Fibroblast of lung (primary cell): ENCODE measurements around the gene JMJD7.

Experiments
- EZH2 ChIP-seq: IDR thresholded peaks from 2 replicates; pipeline ENCODE4 v1.5.1; 2012; ENCODE audit warnings: low read length, control low read depth, mild to moderate bottlenecking; ENCODE audit errors: missing control alignments
- TF ChIP-seq, protein P1 (sequence below), 2 donors: IDR thresholded peaks in 1 of 2; conservative IDR thresholded peaks in 1 of 2; 1 replicate in 1 of 2; 2 replicates in 1 of 2; pipeline ENCODE4 v1.5.1; 2011 to 2012; ENCODE audit warnings: low read length in 2 of 2, control low read depth in 1 of 2, inconsistent platforms in 1 of 2, low read depth in 1 of 2, mild to moderate bottlenecking in 1 of 2

GRCh38 chr15:41843571-41843970 is 15.7 kb downstream of the JMJD7 start:
- no peak for TF ChIP-seq EZH2
- TF ChIP-seq, protein P1, sequence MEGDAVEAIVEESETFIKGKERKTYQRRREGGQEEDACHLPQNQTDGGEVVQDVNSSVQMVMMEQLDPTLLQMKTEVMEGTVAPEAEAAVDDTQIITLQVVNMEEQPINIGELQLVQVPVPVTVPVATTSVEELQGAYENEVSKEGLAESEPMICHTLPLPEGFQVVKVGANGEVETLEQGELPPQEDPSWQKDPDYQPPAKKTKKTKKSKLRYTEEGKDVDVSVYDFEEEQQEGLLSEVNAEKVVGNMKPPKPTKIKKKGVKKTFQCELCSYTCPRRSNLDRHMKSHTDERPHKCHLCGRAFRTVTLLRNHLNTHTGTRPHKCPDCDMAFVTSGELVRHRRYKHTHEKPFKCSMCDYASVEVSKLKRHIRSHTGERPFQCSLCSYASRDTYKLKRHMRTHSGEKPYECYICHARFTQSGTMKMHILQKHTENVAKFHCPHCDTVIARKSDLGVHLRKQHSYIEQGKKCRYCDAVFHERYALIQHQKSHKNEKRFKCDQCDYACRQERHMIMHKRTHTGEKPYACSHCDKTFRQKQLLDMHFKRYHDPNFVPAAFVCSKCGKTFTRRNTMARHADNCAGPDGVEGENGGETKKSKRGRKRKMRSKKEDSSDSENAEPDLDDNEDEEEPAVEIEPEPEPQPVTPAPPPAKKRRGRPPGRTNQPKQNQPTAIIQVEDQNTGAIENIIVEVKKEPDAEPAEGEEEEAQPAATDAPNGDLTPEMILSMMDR (conservative IDR thresholded peaks at IDR 0.05 in 1 of 2, IDR thresholded peaks at IDR 0.05 in 1 of 2; ENCODE audit: low read depth in 1 of 2, low read length in 2 of 2): no peak
